ENCODE measurements around the gene BEGAIN. TPM values are rescaled to one million over a fixed set of nuclear protein-coding genes. Genes with fewer than 3 reads are reported as not detected.

BEGAIN gene
- total and polyA plus RNA-seq, 9 donors, result 0.35 to 11.0 (median 4.6) TPM

DNA sequence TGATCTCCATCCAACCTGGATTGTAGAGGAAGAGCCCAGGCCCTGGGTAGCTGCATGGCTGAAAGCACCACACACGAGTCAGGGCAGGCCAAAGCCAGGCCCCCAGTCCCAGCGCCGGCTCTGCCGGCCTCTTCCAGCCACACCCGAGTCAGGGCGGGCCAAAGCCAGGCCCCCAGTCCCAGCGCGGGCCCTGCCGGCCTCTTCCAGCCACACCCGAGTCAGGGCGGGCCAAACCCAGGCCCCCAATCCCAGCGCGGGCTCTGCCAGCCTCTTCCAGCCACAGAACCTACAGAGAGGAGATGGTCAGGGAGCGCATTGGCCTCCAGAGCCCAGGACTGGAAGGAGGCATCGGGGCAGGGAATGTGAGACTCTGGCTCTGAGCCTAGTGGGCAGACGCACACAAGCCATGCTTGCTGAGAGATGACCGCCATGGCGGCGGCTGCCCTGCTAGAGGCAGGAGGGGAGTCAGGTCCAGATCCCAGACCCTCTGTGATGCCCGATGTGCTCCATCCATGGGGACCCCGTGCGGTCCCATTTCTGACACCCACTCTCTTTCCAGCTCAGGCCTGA, 30.2 kb downstream of the BEGAIN start:
- Histone ChIP-seq H3K36me3 (no peaks in the 10 kb centered on the region), H3K4me1 (ENCODE audit: insufficient read depth) (no peaks in the 10 kb centered on the region), H3K27me3 (no peaks in the 10 kb centered on the region), H3K4me3 (no peak overlapping the region), H3K27ac (no peak overlapping the region), H3K9me3 (no peaks in the 10 kb centered on the region)
- intact Hi-C loops (cut with DNase I), result no loop called here
- TF ChIP-seq POLR2A (IDR thresholded peaks at IDR 0.05) (no peak), EP300 (IDR thresholded peaks at IDR 0.05) (no peak)
- TF ChIP-seq, protein P1, sequence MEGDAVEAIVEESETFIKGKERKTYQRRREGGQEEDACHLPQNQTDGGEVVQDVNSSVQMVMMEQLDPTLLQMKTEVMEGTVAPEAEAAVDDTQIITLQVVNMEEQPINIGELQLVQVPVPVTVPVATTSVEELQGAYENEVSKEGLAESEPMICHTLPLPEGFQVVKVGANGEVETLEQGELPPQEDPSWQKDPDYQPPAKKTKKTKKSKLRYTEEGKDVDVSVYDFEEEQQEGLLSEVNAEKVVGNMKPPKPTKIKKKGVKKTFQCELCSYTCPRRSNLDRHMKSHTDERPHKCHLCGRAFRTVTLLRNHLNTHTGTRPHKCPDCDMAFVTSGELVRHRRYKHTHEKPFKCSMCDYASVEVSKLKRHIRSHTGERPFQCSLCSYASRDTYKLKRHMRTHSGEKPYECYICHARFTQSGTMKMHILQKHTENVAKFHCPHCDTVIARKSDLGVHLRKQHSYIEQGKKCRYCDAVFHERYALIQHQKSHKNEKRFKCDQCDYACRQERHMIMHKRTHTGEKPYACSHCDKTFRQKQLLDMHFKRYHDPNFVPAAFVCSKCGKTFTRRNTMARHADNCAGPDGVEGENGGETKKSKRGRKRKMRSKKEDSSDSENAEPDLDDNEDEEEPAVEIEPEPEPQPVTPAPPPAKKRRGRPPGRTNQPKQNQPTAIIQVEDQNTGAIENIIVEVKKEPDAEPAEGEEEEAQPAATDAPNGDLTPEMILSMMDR (IDR thresholded peaks at IDR 0.05), result no peak
- 81 to 83% (median 81%) methylated on average over 18 to 22 of the region's 22 CpGs for WGBS, 3 donors
- DNase-seq, result no peak

- Histone ChIP-seq H3K36me3 (no peaks in the 10 kb centered on the region), H3K27ac (no peak overlapping the region), H3K4me1 (ENCODE audit: insufficient read depth) (no peaks in the 10 kb centered on the region), H3K27me3 (no peaks in the 10 kb centered on the region), H3K4me3 (no peak overlapping the region), H3K9me3 (no peaks in the 10 kb centered on the region)
- intact Hi-C loops (cut with DNase I), result no loop called here
- DNase-seq, result no peak
- TF ChIP-seq, protein P1 (IDR thresholded peaks at IDR 0.05), result no peak
- TF ChIP-seq EP300 (IDR thresholded peaks at IDR 0.05) (no peak), POLR2A (IDR thresholded peaks at IDR 0.05) (no peak)
- 80 to 85% (median 84%) methylated on average over 12 of the region's 12 CpGs for WGBS, 3 donors
Measured at GRCh38 chr14:100556140-100556475, 31.1 kb downstream of the BEGAIN start.

DNA sequence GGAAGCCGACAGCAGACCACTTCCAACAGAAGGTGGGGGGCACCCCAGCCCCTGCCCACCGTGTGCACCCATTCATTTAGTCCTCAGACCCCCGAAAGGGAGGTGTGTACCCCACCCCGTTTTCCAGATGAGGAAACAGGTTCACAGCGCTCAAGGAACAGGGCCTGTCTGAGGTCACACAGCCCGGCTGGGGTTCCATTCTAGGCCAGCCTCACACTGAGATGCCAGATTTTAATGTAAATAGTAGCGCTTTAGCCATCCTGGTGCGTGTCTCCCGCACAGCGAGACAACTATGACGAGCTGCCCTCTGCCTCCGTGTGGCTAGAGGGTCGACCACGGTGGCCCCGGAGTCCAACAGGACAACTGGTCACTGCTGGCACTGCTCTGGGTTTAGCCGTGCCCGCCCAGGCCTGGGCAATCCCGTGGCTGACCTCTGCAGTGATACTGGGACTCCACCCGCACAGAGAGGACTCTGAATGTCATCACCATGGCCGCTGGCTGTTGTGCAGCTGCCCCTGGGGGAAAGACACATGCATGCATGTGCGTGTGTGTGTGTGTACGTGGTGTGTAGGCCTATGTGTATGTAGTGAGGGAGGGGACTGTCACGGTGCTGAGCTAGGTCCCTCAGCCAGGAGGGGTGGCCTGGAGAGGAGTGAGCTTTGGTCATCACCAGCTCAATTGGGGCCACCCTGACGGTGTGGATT, 31.6 kb downstream of the BEGAIN start:
- Histone ChIP-seq H3K27ac (no peak overlapping the region), H3K4me3 (no peak overlapping the region), H3K27me3 (no peaks in the 10 kb centered on the region), H3K9me3 (no peaks in the 10 kb centered on the region), H3K36me3 (no peaks in the 10 kb centered on the region), H3K4me1 (ENCODE audit: insufficient read depth) (no peaks in the 10 kb centered on the region)
- intact Hi-C loops (cut with DNase I), result no loop called here
- TF ChIP-seq, protein P1 (IDR thresholded peaks at IDR 0.05), result no peak
- TF ChIP-seq POLR2A (IDR thresholded peaks at IDR 0.05), result no peak
- no peak for TF ChIP-seq EP300 (IDR thresholded peaks at IDR 0.05)
- DNase-seq, result no peak
- WGBS, 3 donors, result 85 to 89% (median 87%) methylated on average over 22 to 24 of the region's 24 CpGs

- TF ChIP-seq EP300 (IDR thresholded peaks at IDR 0.05) (no peak), POLR2A (IDR thresholded peaks at IDR 0.05) (no peak)
- TF ChIP-seq, protein P1 (IDR thresholded peaks at IDR 0.05), result no peak
- Histone ChIP-seq H3K4me3 (no peak overlapping the region), H3K4me1 (ENCODE audit: insufficient read depth) (no peaks in the 10 kb centered on the region), H3K9me3 (no peaks in the 10 kb centered on the region), H3K36me3 (no peaks in the 10 kb centered on the region), H3K27ac (no peak overlapping the region), H3K27me3 (no peaks in the 10 kb centered on the region)
- no peak for DNase-seq
- 90 to 93% (median 90%) methylated on average over 13 to 17 of the region's 17 CpGs for WGBS, 3 donors
- intact Hi-C loops (cut with DNase I), result no loop called here
Measured at GRCh38 chr14:100554696-100555320, 32.4 kb downstream of the BEGAIN start.

Data from ovary (tissue), 9 donors.